ENCODE data around the gene LCORL. TPM values are rescaled to one million over a fixed set of nuclear protein-coding genes. Genes with fewer than 3 reads are reported as not detected.
A peak's percentile ranks its signal among the peaks of the same experiment; 100 is the strongest.

Gene LCORL
- total and polyA plus RNA-seq, 2 of the 4 experiments (the other 2 are of a cell fraction), result 2.1 to 5.0 TPM

DNA sequence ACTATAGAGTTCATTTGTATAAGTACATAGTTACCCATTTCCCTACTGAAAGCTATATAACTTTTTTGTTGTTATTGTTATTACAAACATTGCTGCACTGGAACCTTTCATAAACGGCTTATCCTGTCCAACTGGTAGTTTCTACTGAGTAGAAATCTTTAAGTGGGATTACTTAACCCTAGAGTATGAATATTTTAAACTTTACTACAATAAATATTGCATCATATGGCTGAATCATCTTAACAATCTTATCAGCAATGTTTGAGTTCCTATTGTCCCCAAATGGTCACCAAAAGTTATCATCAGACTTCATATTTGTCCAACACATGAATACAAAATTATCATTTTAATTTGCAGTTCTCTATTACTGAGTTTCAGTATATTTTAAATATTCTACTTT, 40.5 kb downstream of the LCORL start:
- no peak overlapping the region for H3K9ac ChIP-seq (ENCODE audit: low read depth, low read length)
- H3K14ac ChIP-seq (replicated peaks; ENCODE audit: low read depth, low read length), result no peak overlapping the region
- no peak overlapping the region for H2BK20ac ChIP-seq (ENCODE audit: low read depth, low read length)
- no peak overlapping the region for H2AK5ac ChIP-seq (ENCODE audit: low read depth, low read length)
- H4K20me1 ChIP-seq (ENCODE audit: insufficient read depth, low read length), result no peaks in the 10 kb centered on the region
- no peak overlapping the region for H4K5ac ChIP-seq (ENCODE audit: low read depth, low read length)
- H3K27me3 ChIP-seq (ENCODE audit: control insufficient read depth, insufficient read depth, low read length), result no peaks in the 10 kb centered on the region
- H3K4me1 ChIP-seq (ENCODE audit: control insufficient read depth, insufficient read depth, low read length), result no peaks in the 10 kb centered on the region
- ATAC-seq (ENCODE audit: low read depth) (peak; percentile 57), DNase-seq (peak; percentile 30)
- no peak overlapping the region for H3K4me2 ChIP-seq (ENCODE audit: low read depth, low read length)
- no peak overlapping the region for H2AK9ac ChIP-seq (replicated peaks; ENCODE audit: low read depth, low read length, poor library complexity)
- no peak overlapping the region for H4K91ac ChIP-seq (ENCODE audit: insufficient read depth, low read depth, low read length)
- H2BK15ac ChIP-seq (ENCODE audit: low read depth, low read length), result no peak overlapping the region
- H3K9me3 ChIP-seq (ENCODE audit: control insufficient read depth, insufficient read depth, low read length), result peaks cover 2% of the 10 kb centered on the region; the same call in 1 of the 2 replicates
- BruUV-seq (replicated peaks), result no TSS peak
- no peak overlapping the region for H3K23ac ChIP-seq (ENCODE audit: low read depth, low read length)
- ChIA-PET CTCF (no interaction called here), POLR2A (ENCODE audit: unreplicated experiment) (no interaction called here)
- no peaks in the 10 kb centered on the region; the same call in 1 of the 2 replicates for H3K9me1 ChIP-seq (ENCODE audit: insufficient read depth, low read length)
- peak overlapping the region; percentile 45; the same call in 1 of the 2 replicates for H3K27ac ChIP-seq (ENCODE audit: insufficient read depth, low read length)
- no peaks in the 10 kb centered on the region for H3K36me3 ChIP-seq (ENCODE audit: control insufficient read depth, insufficient read depth, low read length)
- dilution Hi-C loops (cut with HindIII; ENCODE audit: low sequenced_read_pairs, unreplicated experiment), result no loop called here
- H3K4ac ChIP-seq (ENCODE audit: low read depth, low read length), result no peak overlapping the region
- H2BK5ac ChIP-seq (ENCODE audit: low read depth, low read length, poor library complexity, severe bottlenecking), result no peak overlapping the region
- no peak overlapping the region for H3K56ac ChIP-seq (ENCODE audit: extremely low read depth, insufficient read depth, low read length)
- intact Hi-C loops (cut with micrococcal nuclease), result no loop called here
- no peak overlapping the region for H3K18ac ChIP-seq (ENCODE audit: low read depth, low read length)
- in situ Hi-C loops (cut with MboI; ENCODE audit: low sequenced_read_pairs), result no loop called here
- peaks cover 19 to 30% of the 10 kb centered on the region in 2 experiments for H3K79me1 ChIP-seq (ENCODE audit: low read depth in 1 of 2, low read length in 2 of 2)
- TF ChIP-seq CEBPB (IDR thresholded peaks at IDR 0.05; ENCODE audit: low read depth, low read length), result peak; percentile 87
- TF ChIP-seq RAD21 (IDR thresholded peaks at IDR 0.05; ENCODE audit: low read length), result no peak
- no peak for TF ChIP-seq MAZ (IDR thresholded peaks at IDR 0.05; ENCODE audit: borderline replicate concordance, low read depth, low read length)
- TF ChIP-seq MXI1 (IDR thresholded peaks at IDR 0.05; ENCODE audit: borderline replicate concordance, low read depth, low read length), result no peak
- TF ChIP-seq, protein P1, sequence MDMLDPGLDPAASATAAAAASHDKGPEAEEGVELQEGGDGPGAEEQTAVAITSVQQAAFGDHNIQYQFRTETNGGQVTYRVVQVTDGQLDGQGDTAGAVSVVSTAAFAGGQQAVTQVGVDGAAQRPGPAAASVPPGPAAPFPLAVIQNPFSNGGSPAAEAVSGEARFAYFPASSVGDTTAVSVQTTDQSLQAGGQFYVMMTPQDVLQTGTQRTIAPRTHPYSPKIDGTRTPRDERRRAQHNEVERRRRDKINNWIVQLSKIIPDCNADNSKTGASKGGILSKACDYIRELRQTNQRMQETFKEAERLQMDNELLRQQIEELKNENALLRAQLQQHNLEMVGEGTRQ (IDR thresholded peaks at IDR 0.05; ENCODE audit: low read depth, low read length), result no peak
- TF ChIP-seq RFX5 (IDR thresholded peaks at IDR 0.05; ENCODE audit: low read depth, low read length), result no peak
- H2BK120ac ChIP-seq (ENCODE audit: low read depth, low read length), result no peak overlapping the region
- WGBS, 2 experiments (ENCODE audit: extremely low coverage in 2 of 2, insufficient read length in 1 of 2), result no CpG with 5 or more reads among the region's 1 CpG
- H4K8ac ChIP-seq (ENCODE audit: low read depth in 2 of 2, low read length in 2 of 2), result no peak overlapping the region
- no peak overlapping the region for H3K4me3 ChIP-seq (ENCODE audit: insufficient read depth, low read depth, low read length)
- H2AFZ ChIP-seq (replicated peaks; ENCODE audit: low read length, poor library complexity), result no peak overlapping the region
